ENCODE data around the gene TCF3. TPM values are rescaled to one million over a fixed set of nuclear protein-coding genes. Genes with fewer than 3 reads are reported as not detected.
"Not testable (repeated sequence)": the region's sequence is repeated elsewhere in the genome, so short reads cannot be mapped to it uniquely, and the experiment has no call there.

The TCF3 gene
- total and polyA plus RNA-seq, 5 donors from 2014 or later = 3.4 to 56.5 (median 3.6) TPM

DNA sequence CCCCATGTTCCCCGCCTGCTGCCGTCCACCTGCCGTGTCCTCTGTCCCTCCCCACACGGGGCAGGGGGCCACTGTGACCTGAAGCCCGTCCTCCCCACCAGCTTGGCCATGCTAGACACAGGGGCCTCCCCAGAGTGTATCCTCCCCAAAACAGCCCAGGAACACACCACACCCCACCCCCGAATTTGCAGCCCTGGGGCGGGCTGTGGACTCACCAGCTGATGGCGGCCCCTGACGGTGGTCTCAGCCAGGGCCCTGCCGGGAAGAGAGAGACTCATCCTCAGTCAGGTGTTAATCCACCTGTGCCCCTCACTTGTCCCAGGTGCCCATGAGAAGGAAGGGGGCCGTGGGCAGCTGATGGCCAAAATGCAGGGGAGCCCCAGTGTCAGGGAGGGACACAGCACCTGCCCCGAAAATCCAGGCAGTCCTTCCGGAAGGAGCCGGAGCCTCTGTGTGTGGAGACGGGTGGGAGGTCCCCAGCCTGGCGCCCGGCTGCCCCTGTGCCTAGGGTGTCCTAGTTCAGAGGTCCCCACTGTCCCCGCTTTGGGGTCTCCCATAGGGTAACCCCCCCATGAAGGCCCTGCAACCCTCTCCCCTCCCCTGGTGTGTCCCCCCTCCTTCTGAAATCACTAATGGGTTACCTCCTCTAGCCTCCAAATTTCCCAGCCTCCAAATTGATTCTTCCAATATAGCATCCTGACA, 39.3 kb upstream of the TCF3 start:
- Histone ChIP-seq H3K27ac (ENCODE audit: insufficient read depth, low read length, poor library complexity, severe bottlenecking) (no peak overlapping the region), H3K9me3 (ENCODE audit: control insufficient read depth in 2 of 2, low read length in 2 of 2) (peaks cover 0 to 5% of the 10 kb centered on the region in 2 experiments), H3K36me3 (ENCODE audit: control insufficient read depth, insufficient read depth, low read length) (no peaks in the 10 kb centered on the region), H3K4me3 (ENCODE audit: low read depth, low read length) (no peak overlapping the region), H3K4me1 (ENCODE audit: control insufficient read depth, insufficient read depth, low read length, poor library complexity, severe bottlenecking) (no peaks in the 10 kb centered on the region), H3K27me3 (ENCODE audit: control insufficient read depth, insufficient read depth, low read length) (no peaks in the 10 kb centered on the region)
- Mint-ChIP-seq H3K4me3 (no peak overlapping the region), H3K27me3 (peaks cover 20% of the 10 kb centered on the region), H3K4me1 (peaks cover 0 to 3% (median 0%) of the 10 kb centered on the region in 4 donors), H3K36me3 (no peaks in the 10 kb centered on the region), H3K9me3 (peaks cover 0 to 11% (median 5%) of the 10 kb centered on the region in 7 donors), H3K27ac (no peak overlapping the region)
- ATAC-seq (ENCODE audit: low read depth in 2 of 2) (no peak), DNase-seq (no peak)

DNA sequence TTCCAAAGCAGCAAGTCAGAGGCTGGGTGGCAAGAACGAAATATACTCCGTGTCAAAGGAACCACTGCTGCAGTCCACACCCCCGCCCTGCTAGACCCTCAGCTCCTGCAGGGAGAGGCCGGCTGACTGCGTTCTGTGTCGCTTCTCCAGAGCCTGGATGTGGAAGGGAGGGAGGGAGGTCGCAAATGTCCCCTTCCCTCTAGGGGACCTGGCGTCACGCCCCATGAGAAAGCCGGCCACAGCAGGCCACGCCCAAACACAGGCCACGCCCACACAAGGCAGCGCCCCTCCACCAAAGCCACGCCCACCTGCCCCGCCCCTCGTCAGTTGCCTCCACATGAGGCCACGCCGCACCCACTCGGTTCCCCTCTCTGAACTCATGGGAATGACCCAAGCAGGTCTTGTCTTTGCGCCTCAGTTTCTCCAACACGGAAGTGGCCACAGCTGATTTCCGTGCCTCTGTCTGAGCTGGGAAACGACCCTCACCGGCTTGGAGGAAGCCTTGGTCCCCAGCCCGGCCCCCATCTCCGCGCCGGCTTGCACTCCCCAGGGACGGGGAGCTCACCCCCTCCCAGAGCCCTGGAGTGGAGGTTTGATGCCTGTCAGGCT, 38.4 kb upstream of the TCF3 start:
- Mint-ChIP-seq H3K4me1 (peaks cover 0 to 3% (median 0%) of the 10 kb centered on the region in 4 donors), H3K9me3 (peaks cover 0 to 11% (median 5%) of the 10 kb centered on the region in 7 donors), H3K4me3 (no peak overlapping the region), H3K27ac (no peak overlapping the region), H3K27me3 (peaks cover 20% of the 10 kb centered on the region), H3K36me3 (no peaks in the 10 kb centered on the region)
- no peak overlapping the region for H3K27ac ChIP-seq (ENCODE audit: insufficient read depth, low read length, poor library complexity, severe bottlenecking)
- DNase-seq (peak in 2 of 3 donors; percentile 39 to 54), ATAC-seq (ENCODE audit: low read depth in 2 of 2) (peak; percentile 31 to 44)
- H3K9me3 ChIP-seq (ENCODE audit: control insufficient read depth in 2 of 2, low read length in 2 of 2) = peaks cover 0 to 5% of the 10 kb centered on the region in 2 experiments
- H3K27me3 ChIP-seq (ENCODE audit: control insufficient read depth, insufficient read depth, low read length) = no peaks in the 10 kb centered on the region
- no peak overlapping the region for H3K4me3 ChIP-seq (ENCODE audit: low read depth, low read length)
- no peaks in the 10 kb centered on the region for H3K36me3 ChIP-seq (ENCODE audit: control insufficient read depth, insufficient read depth, low read length)
- no peaks in the 10 kb centered on the region for H3K4me1 ChIP-seq (ENCODE audit: control insufficient read depth, insufficient read depth, low read length, poor library complexity, severe bottlenecking)

DNA sequence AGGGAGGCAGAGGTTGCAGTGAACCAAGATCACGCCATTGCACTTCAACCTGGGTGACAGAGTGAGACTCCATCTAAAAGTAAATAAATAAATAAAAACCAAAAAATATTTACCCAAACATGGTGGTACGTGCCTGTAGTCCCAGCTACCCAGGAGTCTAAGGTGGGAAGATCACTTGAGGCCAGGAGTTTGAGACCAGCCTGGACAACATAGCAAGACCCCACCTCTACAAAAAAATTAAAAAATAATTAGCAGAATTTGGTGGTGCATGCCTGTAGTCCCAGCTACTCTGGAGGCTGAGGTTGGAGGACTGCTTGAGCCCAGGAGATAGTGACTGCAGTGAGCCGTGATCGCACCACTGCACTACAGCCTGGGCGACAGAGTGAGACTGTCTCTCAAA, 33.4 kb upstream of the TCF3 start:
- ATAC-seq (ENCODE audit: low read depth in 2 of 2); H3K9me3 ChIP-seq (ENCODE audit: control insufficient read depth in 2 of 2, low read length in 2 of 2); H3K27ac ChIP-seq (ENCODE audit: insufficient read depth, low read length, poor library complexity, severe bottlenecking); H3K27ac Mint-ChIP-seq; H3K4me1 ChIP-seq (ENCODE audit: control insufficient read depth, insufficient read depth, low read length, poor library complexity, severe bottlenecking); H3K4me3 ChIP-seq (ENCODE audit: low read depth, low read length); H3K36me3 Mint-ChIP-seq; H3K4me3 Mint-ChIP-seq; H3K27me3 ChIP-seq (ENCODE audit: control insufficient read depth, insufficient read depth, low read length); H3K36me3 ChIP-seq (ENCODE audit: control insufficient read depth, insufficient read depth, low read length); DNase-seq; H3K4me1 Mint-ChIP-seq; H3K9me3 Mint-ChIP-seq: not testable (repeated sequence)
- H3K27me3 Mint-ChIP-seq = peaks cover 26% of the 10 kb centered on the region

DNA sequence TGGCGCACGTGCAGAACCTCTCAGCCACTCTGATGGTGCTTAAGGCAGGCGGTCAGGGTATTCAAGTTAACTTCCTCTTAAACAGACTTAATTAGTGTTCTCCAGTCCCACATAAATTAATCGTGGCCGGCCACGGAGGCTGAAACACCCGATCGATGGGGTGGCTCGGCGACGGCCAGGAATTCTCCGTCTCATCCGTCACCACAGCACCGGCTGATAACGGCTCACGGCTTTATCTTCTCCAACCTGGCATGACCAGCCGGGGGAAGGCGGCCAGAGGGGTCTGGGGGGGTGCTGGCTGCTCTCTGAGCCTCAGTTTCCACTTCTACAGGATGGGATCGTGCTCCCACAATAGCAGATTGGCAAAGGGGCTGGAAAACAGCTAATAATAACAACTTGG, 32.6 kb upstream of the TCF3 start:
- no peak for DNase-seq
- no peak for ATAC-seq (ENCODE audit: low read depth in 2 of 2)
- no peaks in the 10 kb centered on the region for H3K4me1 ChIP-seq (ENCODE audit: control insufficient read depth, insufficient read depth, low read length, poor library complexity, severe bottlenecking)
- Mint-ChIP-seq H3K27me3 (peaks cover 27% of the 10 kb centered on the region), H3K27ac (no peak overlapping the region), H3K4me3 (no peak overlapping the region), H3K9me3 (peaks cover 0 to 5% (median 0%) of the 10 kb centered on the region in 7 donors), H3K4me1 (no peaks in the 10 kb centered on the region), H3K36me3 (no peaks in the 10 kb centered on the region)
- no peaks in the 10 kb centered on the region for H3K9me3 ChIP-seq (ENCODE audit: control insufficient read depth in 2 of 2, low read length in 2 of 2)
- no peak overlapping the region for H3K4me3 ChIP-seq (ENCODE audit: low read depth, low read length)
- H3K27ac ChIP-seq (ENCODE audit: insufficient read depth, low read length, poor library complexity, severe bottlenecking) = no peak overlapping the region
- no peaks in the 10 kb centered on the region for H3K27me3 ChIP-seq (ENCODE audit: control insufficient read depth, insufficient read depth, low read length)
- no peaks in the 10 kb centered on the region for H3K36me3 ChIP-seq (ENCODE audit: control insufficient read depth, insufficient read depth, low read length)

DNA sequence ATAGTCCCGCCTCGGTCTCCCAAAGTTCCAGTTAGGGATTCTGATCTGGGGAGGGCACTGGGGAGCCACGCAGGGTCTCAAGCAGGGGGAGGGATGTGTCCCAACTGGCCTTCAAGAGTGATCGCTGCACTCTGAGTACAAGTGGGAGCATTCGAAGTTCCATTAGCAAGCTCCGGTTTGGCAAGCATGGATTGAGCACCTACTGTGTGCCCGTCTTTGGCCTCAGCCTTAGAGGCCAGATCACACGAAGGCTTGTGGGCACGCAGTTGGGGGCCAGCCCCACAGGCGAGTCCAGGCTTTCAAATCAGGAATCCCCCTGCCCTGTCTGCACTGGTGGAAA, 32.1 kb upstream of the TCF3 start:
- Mint-ChIP-seq H3K27me3 (peaks cover 25% of the 10 kb centered on the region), H3K27ac (no peak overlapping the region), H3K4me1 (no peaks in the 10 kb centered on the region), H3K4me3 (no peak overlapping the region), H3K36me3 (no peaks in the 10 kb centered on the region), H3K9me3 (peaks cover 0 to 5% (median 0%) of the 10 kb centered on the region in 7 donors)
- H3K4me3 ChIP-seq (ENCODE audit: low read depth, low read length) = no peak overlapping the region
- ATAC-seq (ENCODE audit: low read depth in 2 of 2) (no peak), DNase-seq (no peak)
- no peak overlapping the region for H3K27ac ChIP-seq (ENCODE audit: insufficient read depth, low read length, poor library complexity, severe bottlenecking)
- H3K27me3 ChIP-seq (ENCODE audit: control insufficient read depth, insufficient read depth, low read length) = no peaks in the 10 kb centered on the region
- H3K9me3 ChIP-seq (ENCODE audit: control insufficient read depth in 2 of 2, low read length in 2 of 2) = no peaks in the 10 kb centered on the region
- H3K4me1 ChIP-seq (ENCODE audit: control insufficient read depth, insufficient read depth, low read length, poor library complexity, severe bottlenecking) = no peaks in the 10 kb centered on the region
- H3K36me3 ChIP-seq (ENCODE audit: control insufficient read depth, insufficient read depth, low read length) = no peaks in the 10 kb centered on the region

DNA sequence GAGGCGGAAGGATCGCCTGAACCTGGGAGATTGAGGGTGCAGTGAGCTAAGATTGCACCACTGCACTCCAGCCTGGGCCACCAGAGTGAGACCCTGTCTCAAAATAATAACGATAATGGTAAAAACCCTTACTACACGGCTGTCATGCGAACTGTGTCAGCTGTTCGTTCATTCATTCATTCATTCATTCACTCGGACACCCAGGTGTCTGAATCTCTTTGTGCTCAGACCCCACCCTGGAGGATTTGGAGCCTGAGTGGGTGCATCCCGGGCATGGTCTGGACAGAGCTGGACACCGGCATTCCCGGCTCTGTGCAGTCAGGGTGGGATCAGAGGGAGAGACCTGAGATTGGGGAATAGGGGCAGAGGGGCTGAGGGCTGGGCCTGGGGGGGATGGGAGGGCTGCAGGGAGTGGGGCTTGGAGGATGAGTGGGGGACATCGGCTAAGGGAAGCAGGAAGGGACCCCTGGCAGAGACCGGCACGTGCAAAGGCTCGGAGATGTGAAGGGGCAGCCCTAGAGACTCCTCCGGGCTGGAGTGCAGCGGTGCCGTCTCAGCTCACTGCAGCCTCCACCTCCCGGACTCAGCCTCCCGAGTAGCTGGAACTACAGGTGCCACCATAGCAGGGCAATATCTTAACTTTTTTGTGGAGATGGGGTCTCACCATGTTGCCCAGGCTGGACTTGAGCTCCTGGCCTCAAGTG, 31.6 kb upstream of the TCF3 start:
- Histone ChIP-seq H3K4me3 (ENCODE audit: low read depth, low read length) (no peak overlapping the region), H3K27me3 (ENCODE audit: control insufficient read depth, insufficient read depth, low read length) (no peaks in the 10 kb centered on the region), H3K36me3 (ENCODE audit: control insufficient read depth, insufficient read depth, low read length) (no peaks in the 10 kb centered on the region), H3K4me1 (ENCODE audit: control insufficient read depth, insufficient read depth, low read length, poor library complexity, severe bottlenecking) (no peaks in the 10 kb centered on the region), H3K27ac (ENCODE audit: insufficient read depth, low read length, poor library complexity, severe bottlenecking) (no peak overlapping the region), H3K9me3 (ENCODE audit: control insufficient read depth in 2 of 2, low read length in 2 of 2) (no peaks in the 10 kb centered on the region)
- ATAC-seq (ENCODE audit: low read depth in 2 of 2) (no peak), DNase-seq (no peak)
- Mint-ChIP-seq H3K4me1 (no peaks in the 10 kb centered on the region), H3K4me3 (no peak overlapping the region), H3K9me3 (peaks cover 0 to 5% (median 0%) of the 10 kb centered on the region in 7 donors), H3K27ac (no peak overlapping the region), H3K36me3 (no peaks in the 10 kb centered on the region), H3K27me3 (peaks cover 29% of the 10 kb centered on the region)

DNA sequence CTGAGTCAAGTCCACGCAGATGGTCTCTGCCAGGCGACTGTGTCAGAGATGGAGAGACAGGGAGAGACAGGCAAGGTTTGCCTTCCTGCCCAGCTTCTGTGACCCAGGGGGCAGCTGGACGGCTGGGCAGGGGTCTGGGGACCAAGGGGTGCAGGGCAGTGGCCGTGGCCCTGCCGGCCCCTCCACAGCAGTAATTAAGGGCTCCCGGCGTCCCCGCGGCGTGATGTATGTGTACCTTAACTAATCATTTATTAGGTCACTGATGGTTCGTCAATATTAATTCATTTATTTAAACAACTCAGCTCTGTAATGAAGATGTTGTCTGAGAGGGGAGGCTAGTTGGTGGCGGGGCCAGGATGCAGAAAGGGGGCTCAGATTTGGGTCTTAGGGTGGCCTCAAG, 28.6 kb upstream of the TCF3 start:
- no peaks in the 10 kb centered on the region for H3K36me3 Mint-ChIP-seq
- H3K27ac ChIP-seq (ENCODE audit: insufficient read depth, low read length, poor library complexity, severe bottlenecking) = no peak overlapping the region
- ATAC-seq (ENCODE audit: low read depth in 2 of 2) = no peak
- H3K4me3 Mint-ChIP-seq = no peak overlapping the region
- no peaks in the 10 kb centered on the region for H3K36me3 ChIP-seq (ENCODE audit: control insufficient read depth, insufficient read depth, low read length)
- H3K4me3 ChIP-seq (ENCODE audit: low read depth, low read length) = no peak overlapping the region
- H3K27ac Mint-ChIP-seq = no peak overlapping the region
- no peaks in the 10 kb centered on the region for H3K4me1 Mint-ChIP-seq
- peaks cover 0 to 2% (median 0%) of the 10 kb centered on the region in 7 donors for H3K9me3 Mint-ChIP-seq
- H3K4me1 ChIP-seq (ENCODE audit: control insufficient read depth, insufficient read depth, low read length, poor library complexity, severe bottlenecking) = no peaks in the 10 kb centered on the region
- no peaks in the 10 kb centered on the region for H3K9me3 ChIP-seq (ENCODE audit: control insufficient read depth in 2 of 2, low read length in 2 of 2)
- H3K27me3 Mint-ChIP-seq = peaks cover 45% of the 10 kb centered on the region
- DNase-seq = no peak
- no peaks in the 10 kb centered on the region for H3K27me3 ChIP-seq (ENCODE audit: control insufficient read depth, insufficient read depth, low read length)

Data from CD4-positive, CD25-positive, alpha-beta regulatory T cell (primary cell).